HG03432 (cell line): Measurements from ENCODE around the gene ELL.

Source experiments
- ATAC-seq: cut with Tn5 transposase; IDR thresholded peaks from one replicate; pipeline ENCODE4 v1.9.1; 2021; ENCODE audit warnings: mild to moderate bottlenecking, moderate library complexity; ENCODE audit not compliant: unreplicated experiment

The ELL gene

DNA sequence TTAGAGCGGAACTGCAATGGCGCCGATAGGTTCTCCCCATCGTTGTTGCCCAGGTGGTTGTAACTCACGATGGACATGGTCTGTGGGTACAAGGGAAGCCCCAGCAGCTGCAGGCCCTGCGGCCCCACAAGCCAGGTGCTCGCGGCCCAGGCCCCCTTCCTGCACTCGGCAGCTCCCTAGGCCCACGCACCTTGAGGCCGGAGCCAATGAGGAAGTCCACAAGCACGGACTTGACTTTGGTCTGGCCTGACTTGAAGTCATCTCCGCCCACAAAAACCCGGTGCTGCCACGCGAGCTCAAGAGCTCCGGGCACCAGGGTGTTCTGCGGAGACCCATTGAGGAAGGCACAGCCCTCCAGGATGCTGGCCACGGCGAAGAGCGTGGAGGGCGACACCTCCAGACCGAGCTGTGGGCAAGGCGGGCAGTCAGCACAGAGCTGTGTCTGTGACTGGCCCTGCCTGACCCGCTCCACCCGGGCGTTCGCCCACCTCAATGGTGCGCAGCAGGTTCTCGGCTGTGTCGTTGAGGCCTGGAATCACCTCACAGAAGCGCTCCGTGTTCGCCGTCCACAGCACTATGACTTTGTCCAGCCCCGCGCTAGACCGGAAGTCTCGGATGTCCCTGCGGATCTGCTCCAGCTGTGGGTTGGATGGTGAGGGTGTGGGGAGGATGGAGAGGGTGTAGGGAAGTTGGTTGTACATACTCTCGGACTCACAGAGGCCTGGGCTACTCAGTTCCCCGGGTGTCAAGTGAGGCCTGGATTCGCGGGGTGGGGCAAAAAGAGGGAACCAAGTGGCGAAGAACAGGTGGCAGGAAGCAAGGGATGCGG is 85.8 kb downstream of the ELL start:
- no peak for ATAC-seq

DNA sequence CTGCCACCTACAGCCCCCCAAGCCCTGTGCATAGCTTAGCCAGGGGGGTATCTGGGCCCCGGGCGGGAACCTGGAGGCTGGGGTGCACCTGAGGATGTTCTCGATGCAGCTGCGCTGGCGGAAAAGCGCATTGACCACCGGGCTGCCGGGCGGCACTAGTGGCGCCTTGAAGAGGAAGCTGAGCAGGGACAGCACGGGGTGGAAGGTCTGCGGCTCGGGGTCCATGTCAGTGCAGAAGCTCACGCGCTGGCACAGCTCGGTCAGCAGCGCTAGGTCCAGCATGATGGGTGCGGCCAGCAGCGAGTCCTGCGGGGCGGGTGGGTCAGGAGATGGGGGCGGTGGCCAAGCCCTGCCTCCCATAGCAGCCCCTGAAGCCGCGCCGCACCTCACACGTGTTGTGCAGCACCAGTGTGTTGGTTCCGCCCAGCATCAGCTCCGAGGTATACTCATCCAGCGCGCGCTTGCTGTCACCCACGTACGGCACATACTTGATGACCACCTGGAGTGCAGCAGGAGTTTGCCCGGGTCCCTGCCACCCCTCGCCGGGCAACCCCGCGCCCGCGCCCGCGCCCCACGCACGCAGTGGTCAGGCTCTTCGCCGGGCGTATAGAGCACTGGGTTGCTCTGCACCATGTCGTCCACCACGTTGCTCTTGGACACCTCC is 86.6 kb downstream of the ELL start:
- ATAC-seq = no peak

DNA sequence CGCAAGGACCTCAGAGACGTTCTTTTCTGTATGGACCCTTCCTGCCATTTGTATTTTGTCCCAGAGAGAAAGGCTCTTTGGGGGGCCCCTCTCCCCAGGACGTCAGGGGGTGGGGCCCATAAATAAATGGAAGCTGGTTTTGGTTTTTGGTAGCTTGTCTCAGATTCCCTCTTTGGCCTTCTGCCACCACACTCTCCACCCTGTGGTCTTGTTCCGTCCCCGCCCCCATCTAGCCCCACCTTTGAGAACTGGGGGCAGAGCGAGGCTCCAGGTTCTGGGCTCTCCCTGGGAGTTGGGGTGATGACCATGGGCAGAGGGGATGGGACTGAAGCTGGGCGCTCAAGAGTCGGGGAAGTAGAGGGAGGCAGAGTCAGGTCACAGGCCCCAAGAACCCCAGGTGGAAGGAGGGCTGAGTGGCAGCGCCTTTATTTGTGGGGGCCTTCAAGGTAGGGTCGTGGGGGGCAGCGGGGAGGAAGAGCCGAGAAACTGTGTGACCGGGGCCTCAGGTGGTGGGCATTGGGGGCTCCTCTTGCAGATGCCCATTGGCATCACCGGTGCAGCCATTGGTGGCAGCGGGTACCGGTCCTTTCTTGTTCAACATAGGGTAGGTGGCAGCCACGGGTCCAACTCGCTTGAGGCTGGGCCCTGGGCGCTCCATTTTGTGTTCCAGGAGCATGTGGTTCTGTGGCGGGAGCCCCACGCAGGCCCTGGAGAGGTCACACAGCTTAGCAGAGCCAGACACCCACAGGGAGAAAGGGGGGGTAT is 87.3 kb downstream of the ELL start:
- ATAC-seq = no peak

DNA sequence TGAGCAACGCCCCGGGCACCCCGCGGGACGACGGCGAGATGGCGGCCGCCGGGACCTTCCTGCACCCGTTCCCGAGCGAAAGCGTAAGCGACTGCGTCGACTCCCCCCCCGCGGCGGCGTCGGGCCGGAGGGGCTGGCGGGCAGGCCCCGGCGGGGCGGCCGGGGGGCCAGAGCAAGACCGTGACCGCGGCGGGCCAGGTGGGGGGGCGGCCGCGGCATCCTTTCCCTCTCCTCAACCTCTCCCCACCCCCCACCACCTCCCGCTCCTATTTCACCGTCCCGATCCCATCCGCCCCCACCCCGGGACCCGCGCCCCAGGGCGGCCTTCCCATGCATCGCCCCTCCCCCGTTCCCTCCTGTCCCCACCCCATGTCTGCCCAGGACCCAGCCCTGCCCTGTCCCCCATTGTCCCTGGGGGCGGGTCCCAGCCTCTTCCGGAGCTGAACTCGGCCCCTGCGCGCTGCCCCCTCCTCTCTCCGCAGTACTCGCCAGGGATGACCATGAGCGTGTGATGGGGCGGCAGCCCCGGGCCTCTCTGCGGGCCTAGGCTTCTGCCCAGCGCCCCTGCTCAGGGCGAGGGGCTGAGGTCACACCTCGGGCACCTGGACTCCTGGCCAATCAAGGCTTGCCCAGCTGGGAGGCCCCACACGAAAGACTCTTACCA is 88.0 kb downstream of the ELL start:
- no peak for ATAC-seq

DNA sequence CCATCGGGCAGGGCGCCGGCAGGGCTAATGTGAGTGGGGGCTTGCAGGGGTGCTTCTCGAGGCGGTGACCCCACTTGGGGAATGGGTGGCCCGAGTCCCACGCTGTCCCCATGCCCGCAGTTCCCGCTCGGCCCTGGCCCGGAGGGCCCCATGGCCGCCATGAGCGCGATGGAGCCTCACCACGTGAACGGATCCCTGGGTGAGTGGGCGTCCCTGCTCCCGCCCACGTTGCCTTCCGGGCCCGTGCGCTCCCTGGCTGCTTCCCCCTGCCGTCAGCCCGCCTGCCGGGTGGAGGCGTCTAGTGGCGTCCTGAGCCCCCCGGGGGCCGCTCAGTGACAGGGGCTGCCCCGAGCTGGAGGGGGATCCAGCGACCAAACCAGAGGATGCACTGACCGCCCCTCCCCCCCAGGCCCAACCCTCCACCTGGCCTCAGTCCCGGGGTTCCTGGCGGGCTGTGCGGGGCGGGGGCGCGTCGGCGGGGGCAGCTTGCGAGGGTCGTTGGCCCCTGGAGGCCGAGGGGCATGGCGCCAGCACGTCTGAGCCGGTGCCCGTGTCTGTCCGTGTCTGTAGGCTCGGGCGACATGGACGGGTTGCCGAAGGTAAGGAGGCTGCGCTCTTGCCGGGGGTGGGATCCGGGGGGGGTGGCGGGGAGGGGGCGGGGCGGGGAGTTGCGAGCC is 88.7 kb downstream of the ELL start:
- no peak for ATAC-seq

DNA sequence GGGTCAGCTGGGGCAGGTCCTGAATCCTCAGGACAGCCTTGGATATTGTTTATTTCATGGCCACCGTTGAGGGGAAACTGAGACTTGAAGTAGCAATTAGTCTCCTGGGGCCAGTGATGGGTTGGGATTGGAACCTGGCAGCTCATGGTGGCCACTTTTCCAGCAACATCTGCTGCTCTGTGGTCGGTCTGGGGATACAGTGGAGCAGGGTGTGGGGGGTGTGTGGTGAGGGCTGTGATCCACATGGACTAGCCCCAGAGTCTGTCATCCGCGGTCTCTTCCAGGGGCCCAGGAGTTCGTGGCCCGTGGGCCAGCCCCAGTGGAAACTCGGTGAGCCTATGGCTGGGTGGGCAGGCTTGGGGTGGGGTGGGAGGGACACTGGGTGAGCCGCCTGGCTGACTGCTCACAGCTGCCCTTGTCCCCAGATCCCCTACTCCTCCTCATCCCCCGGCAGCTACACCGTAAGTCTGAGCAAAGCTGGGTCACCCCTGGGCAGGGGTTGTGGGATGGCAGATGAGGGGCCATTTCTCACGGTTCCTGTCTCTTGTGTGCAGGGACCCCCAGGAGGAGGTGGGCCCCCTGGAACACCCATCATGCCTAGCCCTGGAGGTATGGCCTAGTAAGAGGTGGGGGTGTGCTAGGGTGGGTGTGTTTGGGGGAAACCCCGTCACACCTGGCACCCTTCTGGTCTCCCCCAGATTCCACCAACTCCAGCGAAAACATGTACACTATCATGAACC is 89.4 kb downstream of the ELL start:
- no peak for ATAC-seq

DNA sequence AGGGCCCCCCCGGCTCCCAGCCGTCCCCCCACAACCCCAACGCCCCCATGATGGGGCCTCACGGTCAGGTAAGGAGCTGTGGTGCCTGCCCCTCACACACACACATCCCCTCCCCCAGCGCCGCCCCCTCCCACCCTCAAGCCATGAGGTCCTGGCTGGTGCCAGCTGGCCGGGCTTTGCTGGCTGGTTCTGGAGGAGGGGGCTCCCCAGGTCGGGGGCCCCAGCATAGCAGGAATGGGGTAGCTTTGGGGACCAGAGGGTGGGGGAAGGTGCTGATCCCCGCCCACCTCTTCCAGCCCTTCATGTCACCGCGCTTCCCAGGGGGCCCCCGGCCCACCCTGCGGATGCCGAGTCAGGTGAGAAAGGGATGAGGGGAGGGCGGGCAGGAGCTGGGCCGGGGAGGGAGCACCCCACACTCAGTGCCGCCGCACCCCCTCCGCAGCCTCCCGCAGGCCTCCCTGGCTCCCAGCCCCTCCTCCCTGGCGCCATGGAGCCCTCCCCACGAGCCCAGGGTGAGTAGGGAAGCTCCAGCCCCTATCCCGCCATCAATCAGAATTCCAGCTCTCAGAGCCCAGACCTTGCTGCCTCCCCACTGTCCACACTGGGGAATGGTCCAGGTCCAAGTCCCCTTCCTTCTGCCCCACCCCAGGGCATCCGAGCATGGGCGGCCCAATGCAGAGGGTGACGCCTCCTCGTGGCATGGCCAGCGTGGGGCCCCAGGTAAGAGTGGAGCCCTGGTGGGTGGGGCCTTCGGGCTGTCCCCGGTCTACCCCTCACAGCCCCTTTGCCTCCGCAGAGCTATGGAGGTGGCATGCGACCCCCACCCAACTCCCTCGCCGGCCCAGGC is 90.3 kb downstream of the ELL start:
- ATAC-seq = no peak

DNA sequence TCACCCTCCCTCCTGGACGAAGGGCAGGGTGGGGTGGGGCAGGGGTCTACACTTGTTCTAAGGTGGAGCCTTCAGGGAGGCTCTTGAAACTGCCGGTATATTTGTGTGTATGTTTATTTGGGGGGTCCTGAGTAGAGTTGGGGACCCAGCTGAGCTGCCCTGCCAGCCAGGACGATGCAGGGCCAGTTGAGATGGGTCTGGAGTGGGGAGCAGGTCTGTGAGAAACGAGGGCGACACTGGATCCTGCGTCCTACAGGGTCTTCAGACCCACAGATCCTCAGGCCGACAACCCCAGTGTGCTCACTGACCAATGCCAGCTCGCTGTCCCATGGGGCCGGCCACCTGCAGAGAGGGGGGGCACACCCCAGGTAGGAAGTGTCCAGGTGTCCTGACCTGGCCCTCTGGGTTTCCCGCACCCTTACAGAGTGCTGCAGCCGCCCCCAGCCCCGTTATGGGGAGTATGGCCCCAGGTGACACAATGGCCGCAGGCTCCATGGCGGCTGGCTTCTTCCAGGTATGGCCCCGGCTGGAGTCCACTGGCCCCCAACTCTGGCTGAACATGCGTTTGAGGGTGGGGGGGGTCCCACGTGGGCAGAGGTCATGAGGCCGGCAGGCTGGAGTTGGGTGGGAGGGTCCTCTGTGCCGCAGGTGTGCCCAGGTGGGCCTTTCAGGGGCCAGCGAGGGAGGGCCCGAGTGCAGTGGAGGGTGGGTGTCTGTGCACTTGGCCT is 91.3 kb downstream of the ELL start:
- ATAC-seq = no peak

DNA sequence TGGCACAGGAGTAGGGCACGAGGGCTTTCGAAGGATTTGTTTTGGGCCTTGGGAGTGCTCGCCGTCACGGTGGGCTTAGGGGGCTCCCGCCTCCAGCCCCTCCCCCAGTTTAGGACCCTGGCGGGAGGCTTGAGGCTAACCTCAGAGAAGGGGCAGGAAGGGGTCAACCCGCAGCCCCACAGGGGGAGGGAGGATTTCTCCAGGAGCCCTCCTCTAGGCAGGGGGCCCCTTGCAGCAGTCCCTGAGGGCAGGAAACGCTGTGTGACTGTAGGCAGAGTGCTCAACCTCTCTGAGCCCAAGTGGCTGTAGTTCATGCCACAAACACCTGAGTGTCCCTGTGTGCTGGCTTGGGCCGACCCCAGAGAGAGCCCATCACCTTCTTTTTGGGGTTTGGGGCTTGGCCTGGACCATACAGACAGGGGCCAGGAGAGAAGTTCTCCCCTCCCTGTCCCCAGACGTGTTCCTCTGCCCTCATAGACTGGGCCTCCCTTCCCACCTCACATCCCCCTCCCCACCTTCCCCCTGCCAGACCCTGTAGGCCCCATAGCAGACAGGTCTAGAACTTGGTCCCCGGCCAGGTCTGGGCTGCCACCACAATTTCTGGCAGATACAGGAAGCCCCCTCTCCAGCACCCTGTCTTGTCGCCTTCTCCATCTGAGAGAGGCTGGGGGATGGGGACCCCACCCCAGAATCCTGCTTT is 92.0 kb downstream of the ELL start:
- no peak for ATAC-seq

DNA sequence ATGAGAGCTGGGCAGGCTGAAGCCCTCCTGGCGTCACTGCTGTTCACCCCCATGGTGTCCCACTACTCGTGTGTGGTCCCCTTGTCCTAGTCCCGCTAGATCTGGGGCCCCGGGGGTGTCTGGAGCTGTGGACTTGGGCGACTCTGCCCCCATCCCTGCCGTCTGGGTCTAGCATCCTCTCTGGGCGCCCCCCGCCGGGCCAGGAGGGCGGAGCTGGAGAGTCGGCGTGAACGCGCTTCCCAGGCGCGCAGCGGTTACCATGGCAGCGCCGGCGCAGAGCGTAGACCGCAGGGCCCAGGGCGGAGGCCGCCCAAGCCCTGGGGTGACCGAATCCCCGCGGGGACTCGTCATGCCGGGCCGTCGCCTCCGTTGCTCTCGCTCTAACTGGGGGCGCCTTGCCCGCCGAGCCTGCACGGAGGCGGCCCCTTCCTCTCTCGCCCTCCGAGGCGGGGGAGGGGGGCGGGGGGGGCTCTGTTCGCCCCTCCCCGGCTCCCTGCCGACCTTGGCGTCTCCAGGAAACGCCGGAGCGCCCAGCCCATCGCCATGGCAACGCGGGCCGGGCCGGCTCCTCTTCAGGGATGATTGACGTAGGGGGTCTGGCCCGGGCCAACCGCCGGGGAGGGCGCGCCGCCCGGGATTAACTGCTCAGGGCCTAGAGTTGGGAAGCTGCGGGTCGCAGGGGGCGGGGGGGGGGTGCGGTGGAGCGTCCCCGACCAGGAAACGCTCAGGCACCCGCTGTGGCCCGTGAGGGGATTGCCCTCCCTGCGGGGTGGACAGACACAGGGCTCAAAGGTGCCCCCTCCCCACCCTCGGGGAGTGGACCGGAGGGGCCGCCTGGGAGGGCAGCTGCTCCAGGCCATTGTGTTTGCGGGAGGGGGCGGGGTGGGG is 92.8 kb downstream of the ELL start:
- peak; percentile 71 for ATAC-seq

DNA sequence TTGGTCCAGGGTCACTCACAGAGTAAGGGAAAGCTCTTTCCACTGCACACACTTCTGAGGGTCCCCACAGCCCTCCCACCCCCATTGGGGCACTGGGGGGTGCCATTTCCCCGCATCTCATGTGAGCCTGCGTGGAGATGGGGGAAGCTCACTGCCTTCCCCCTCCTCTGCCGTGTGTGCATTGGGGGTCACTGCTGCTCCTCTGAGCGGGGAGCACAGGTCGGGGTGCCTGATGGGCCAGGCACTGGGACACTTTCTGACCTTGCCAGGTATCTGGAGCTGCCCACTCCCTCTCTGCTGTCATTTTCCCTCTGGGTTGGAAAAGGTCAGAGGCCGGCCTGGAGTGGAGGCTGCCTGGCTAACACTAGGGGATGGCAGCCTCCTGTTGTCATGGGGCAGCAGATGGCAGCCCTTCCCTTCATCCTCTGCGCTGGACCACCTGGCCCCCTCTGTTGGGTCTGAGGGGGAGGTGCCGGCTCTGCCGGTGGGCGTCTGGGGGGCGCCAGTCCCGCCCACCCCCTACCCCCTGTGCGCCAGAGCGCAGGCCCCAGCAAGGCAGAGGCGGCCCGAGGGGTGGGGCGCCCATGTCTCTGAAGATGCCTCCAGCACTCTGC is 93.6 kb downstream of the ELL start:
- no peak for ATAC-seq

DNA sequence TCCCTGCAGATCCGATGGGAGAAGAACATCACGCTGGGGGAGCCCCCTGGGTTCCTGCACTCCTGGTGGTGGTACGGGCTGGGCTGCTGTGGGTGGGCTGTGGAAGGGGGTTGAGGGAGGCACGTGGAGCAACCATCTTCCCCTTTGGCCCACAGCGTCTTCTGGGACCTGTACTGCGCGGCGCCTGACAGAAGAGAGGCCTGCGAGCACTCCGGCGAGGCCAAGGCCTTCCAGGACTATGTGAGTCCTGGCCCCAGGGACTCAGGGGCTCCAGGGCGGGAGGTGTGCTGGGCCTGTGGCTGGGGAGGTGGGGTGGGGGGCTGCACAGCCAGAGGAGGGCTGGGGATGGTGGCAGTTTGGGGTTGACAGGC is 94.1 kb downstream of the ELL start:
- no peak for ATAC-seq

DNA sequence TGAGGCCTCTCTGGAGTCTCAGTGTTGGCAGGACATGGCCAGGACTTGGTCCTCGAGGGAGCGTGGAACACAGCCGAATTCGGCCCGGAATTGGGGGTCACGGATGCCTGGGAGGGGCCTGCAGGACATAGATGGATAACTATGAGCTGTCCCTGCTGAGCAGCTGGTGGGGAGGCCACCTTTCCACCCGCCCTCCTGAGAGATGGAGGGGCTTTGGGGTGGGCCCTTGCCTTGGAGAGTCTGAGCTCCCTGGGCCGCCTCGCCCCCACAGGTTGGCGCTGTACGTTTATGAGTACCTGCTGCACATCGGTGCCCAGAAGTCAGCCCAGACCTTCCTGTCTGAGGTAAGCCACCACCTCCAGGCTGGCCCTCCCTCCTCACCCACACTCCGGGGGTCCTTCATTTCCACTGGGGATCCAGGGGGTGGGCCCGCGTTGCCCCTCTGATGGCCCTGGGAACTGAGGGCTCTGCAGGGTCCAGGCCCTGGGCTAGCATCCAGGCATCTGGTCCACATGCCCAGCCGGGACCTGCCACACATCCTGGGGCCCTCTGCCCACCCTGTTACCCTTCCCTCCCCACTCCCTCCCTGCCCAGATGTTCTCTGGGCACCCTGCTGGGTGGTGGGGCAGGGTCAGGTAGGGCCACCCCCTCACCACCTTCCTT is 94.7 kb downstream of the ELL start:
- no peak for ATAC-seq

DNA sequence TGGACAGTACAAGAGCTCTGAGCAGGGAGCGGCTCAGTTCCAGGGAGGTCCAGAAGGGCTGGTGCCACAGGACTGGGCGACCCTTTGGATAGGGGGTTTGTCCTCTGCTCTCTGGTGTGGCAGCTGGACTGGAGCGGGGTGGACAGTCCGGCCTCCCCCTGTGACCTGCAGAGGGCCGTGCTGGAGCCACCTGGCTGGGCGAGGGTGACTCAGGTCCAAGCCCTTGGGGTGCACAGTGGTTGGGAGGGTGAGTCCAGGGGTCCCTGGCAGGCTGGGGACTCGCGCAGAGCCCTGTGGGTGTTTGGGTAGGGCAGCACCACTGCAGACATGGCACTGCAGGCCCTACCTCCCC is 95.5 kb downstream of the ELL start:
- ATAC-seq = no peak

DNA sequence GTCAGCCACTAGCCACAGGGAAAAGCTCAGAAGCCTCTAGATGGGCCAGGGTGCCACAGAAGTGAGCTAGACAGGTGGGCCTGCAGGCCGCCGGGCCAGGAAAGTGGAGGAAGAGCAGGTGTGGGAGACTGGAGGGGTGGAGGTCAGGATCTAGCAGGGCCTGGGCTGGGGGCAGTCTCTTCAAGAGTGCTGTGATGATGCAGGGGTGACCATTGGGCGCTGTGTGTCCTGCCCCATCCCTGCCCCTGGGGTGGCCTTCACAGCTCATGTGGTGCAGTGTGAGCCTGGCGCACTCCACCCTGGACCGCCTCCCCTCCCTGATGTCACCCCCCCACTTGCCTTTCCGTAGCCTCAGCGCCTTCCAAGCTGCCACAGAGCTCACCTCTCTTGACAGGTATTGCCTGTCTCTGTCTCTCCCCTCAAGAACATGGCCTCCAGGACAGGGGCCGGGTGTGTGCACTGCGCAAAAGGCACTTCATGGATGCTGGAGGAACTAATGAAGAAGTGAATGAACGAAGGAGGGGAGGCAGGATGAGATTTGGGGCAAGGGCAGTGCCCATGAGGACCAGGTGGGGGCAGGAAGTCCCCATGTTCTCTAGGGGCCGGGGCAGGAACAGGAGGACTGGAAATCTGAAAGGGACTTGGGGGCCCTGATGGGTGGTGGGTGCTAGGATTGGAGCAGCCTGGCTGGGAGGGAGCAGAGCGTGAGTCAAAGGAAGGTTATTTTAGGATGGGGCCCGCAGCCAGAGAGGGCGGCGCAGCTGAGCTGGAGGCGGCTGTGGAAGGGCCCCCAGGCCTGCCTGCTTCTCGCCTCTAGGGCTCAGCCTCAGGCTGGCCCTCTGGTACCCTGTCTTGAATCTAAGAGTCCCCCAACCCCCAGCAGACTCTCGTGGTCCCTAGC is 96.1 kb downstream of the ELL start:
- ATAC-seq = no peak
